Small intestine (tissue), 7 donors: ENCODE measurements around the gene CDC73. TPM values are rescaled to one million over a fixed set of nuclear protein-coding genes. Genes with fewer than 3 reads are reported as not detected.

Source experiments
- DNase-seq, 2 donors: peaks; one replicate each; pipeline versions ENCODE4 v3.0.0 to v3.0.0-alpha.2; 2013
- FAIRE-seq: peaks from 2 replicates; lab custom pipeline; 2012; peaks lifted over from hg19 to GRCh38; lab: Jason Lieb, UNC
- H3K27ac ChIP-seq, 3 donors: one replicate each; pipeline ENCODE4 v1.5.1; 2013; ENCODE audit warnings: low read length in 2 of 3, mild to moderate bottlenecking in 2 of 3, control low read depth in 1 of 3, inconsistent platforms in 1 of 3, low read depth in 1 of 3, moderate library complexity in 1 of 3
- H3K27me3 ChIP-seq, 3 donors: one replicate each; pipeline ENCODE4 v1.6.1; 2013; ENCODE audit warnings: low read length in 3 of 3, inconsistent platforms in 1 of 3; ENCODE audit not compliant: control insufficient read depth in 3 of 3, insufficient read depth in 3 of 3
- H3K36me3 ChIP-seq, 3 donors: one replicate each; pipeline ENCODE4 v1.6.1; 2013; ENCODE audit warnings: low read length in 3 of 3, inconsistent platforms in 1 of 3, low read depth in 1 of 3, mild to moderate bottlenecking in 1 of 3, moderate library complexity in 1 of 3; ENCODE audit not compliant: control insufficient read depth in 3 of 3, insufficient read depth in 2 of 3
- H3K4me1 ChIP-seq, 3 donors: one replicate each; pipeline ENCODE4 v1.6.1; 2013; ENCODE audit warnings: low read length in 2 of 3, inconsistent platforms in 1 of 3, low read depth in 1 of 3, mild to moderate bottlenecking in 1 of 3, moderate library complexity in 1 of 3; ENCODE audit not compliant: control insufficient read depth in 3 of 3, insufficient read depth in 2 of 3
- H3K4me3 ChIP-seq, 3 donors: one replicate each; pipeline ENCODE4 v1.5.1; 2013; ENCODE audit warnings: low read length in 3 of 3, control low read depth in 1 of 3, inconsistent platforms in 1 of 3, low read depth in 1 of 3, mild to moderate bottlenecking in 1 of 3, moderate library complexity in 1 of 3
- H3K9me3 ChIP-seq, 2 donors: one replicate each; pipeline ENCODE4 v1.6.1; 2013; ENCODE audit warnings: low read depth in 1 of 2, low read length in 1 of 2; ENCODE audit not compliant: control insufficient read depth in 2 of 2, insufficient read depth in 1 of 2
- WGBS, 3 donors: extraction: QIAGEN DNeasy Blood & Tissue Kit; methylation state at CpG; one replicate each; pipeline ENCODE4 v1.1.7; 2013; 5-methylcytosine and 5-hydroxymethylcytosine counted together
- polyA plus RNA-seq, 4 donors: library from polyadenylated mRNA; stranded (reverse) in 3 of 4; unstranded in 1 of 4; fragments of 200-250 nt in 3 of 4; fragments of 120-200 nt in 1 of 4; gene quantifications; one replicate each; pipeline versions ENCODE4 v1.2.1 to v1.2.3, GENCODE V29; 2013
- donor health status: healthy with polysubstance abuse.
- donor health status: control.
- donor health status: control.
- donor health status: Bipolar disorder and iron deficiency.
- donor health status: healthy.

Gene CDC73
- polyA plus RNA-seq, 4 donors = 7.6 to 23.2 (median 13.2) TPM

DNA sequence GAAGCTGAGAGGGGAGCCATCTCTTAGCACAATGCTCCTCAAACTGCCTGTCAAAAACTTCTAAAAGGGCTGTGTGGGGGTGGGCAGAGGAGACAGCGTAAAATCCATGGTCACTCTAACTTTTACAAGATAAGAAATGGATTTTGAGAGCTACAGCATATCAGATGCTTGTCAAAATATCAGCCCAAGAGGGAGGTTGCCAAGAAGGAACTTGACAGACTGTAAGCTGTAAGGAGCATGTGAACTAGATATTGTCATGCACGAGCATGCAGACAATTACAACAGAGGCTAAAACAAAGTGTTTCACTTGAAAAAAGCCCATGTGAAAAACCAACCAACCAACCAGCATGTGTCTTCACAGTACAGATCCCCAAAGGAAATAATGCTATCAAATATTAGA, 171.9 kb downstream of the CDC73 start:
- FAIRE-seq = no peak
- H3K9me3 ChIP-seq = no peaks in the 10 kb centered on the region
- 82 to 86% (median 84%) methylated on average over 2 of the region's 2 CpGs for WGBS, 3 donors
- DNase-seq = no peak
- no peaks in the 10 kb centered on the region for H3K27me3 ChIP-seq
- no peaks in the 10 kb centered on the region for H3K4me1 ChIP-seq
- no peak overlapping the region for H3K4me3 ChIP-seq
- no peak overlapping the region for H3K27ac ChIP-seq
- H3K36me3 ChIP-seq = no peaks in the 10 kb centered on the region

DNA sequence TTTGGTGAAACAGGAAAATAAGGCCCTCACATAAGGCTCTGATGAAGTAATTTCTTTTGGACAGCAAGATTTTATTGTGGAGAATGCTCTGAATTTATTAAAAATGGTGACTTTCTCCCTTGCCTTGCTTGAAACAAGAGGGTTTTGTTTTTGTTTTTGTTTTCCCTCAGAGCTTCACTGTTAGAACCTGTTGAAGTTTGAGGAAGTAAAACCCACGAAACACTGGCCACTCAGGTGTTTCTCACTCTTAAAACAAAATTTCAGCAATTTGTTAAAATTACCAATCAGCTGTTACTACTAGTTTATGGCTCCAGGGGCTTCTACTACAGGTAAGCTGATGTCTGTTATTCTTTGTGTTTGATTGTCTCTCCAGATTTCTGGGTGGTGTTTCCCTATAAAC, 177.2 kb downstream of the CDC73 start:
- Histone ChIP-seq H3K27me3 (no peaks in the 10 kb centered on the region), H3K36me3 (peaks cover 0 to 2% (median 0%) of the 10 kb centered on the region in 3 donors), H3K9me3 (no peaks in the 10 kb centered on the region), H3K4me3 (no peak overlapping the region), H3K4me1 (no peaks in the 10 kb centered on the region), H3K27ac (no peak overlapping the region)
- DNase-seq (no peak), FAIRE-seq (no peak)
- WGBS, 3 donors = 67 to 71% (median 69%) methylated on average over 1 of the region's 1 CpG

DNA sequence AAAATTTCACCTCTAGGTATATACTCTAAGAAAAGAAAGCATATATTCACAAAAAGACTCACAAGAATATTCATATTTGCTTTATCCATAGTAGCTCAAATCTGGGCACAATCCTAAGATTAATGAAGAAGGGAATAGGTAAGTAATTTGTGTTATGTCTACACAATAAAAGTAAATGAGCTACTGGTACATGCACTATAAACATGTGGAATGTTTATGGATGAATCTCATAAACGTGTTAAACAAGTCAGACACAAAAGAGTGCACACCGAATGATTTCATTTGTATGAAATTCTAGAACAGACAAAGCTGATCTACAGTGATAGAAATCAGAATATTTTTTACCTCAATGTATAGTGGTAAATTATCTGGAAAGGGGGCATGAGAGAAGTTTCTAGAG, 179.9 kb downstream of the CDC73 start:
- Histone ChIP-seq H3K4me3 (no peak overlapping the region), H3K27me3 (no peaks in the 10 kb centered on the region), H3K36me3 (peaks cover 0 to 2% (median 0%) of the 10 kb centered on the region in 3 donors), H3K4me1 (no peaks in the 10 kb centered on the region), H3K27ac (no peak overlapping the region), H3K9me3 (no peaks in the 10 kb centered on the region)
- FAIRE-seq (no peak), DNase-seq (no peak)
- WGBS, 3 donors = 75 to 80% (median 79%) methylated on average over 2 of the region's 2 CpGs

DNA sequence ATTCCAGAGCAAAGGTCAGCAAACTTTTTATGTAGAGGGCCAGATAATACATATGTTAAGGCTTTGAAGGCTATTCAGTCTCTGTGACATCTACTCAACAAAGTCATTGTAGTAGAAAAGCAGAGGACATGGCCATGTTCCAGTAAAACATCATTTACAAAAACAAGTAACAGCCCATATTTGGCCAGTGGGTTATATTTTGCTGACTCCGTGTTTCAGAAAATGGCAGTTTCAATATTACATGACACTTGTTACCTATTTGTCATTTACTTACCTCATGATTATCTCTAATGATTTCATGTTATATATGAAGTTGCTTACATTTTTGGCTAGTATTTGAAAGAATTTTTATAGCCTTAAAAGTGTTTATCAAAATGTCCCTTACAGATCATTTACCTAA, 182.0 kb downstream of the CDC73 start:
- FAIRE-seq = no peak
- no peak overlapping the region for H3K27ac ChIP-seq
- WGBS, 3 donors = 79 to 95% (median 79%) methylated on average over 1 of the region's 1 CpG
- H3K4me3 ChIP-seq = no peak overlapping the region
- DNase-seq = no peak
- H3K9me3 ChIP-seq = no peaks in the 10 kb centered on the region
- peaks cover 0 to 12% (median 2%) of the 10 kb centered on the region in 3 donors for H3K4me1 ChIP-seq
- peaks cover 0 to 2% (median 0%) of the 10 kb centered on the region in 3 donors for H3K36me3 ChIP-seq
- no peaks in the 10 kb centered on the region for H3K27me3 ChIP-seq

Other genes with a start within 250 kb of the CDC73 start
- 10 to 100 TPM; 22.6 to 33.1 (median 24.2) TPM for gene UCHL5, start 62.7 kb upstream of the CDC73 start, polyA plus RNA-seq
- gene RO60, start 62.4 kb upstream of the CDC73 start, polyA plus RNA-seq = 10 to 100 TPM in 1 of 4 donors, 1 to 10 TPM in 3; 4.0 to 26.4 (median 7.2) TPM
- gene GLRX2, start 16.6 kb upstream of the CDC73 start, polyA plus RNA-seq = 10 to 100 TPM; 17.4 to 27.3 (median 21.5) TPM
- gene B3GALT2, start 64.6 kb downstream of the CDC73 start, polyA plus RNA-seq = 1 to 10 TPM in 2 of 4 donors, under 1 TPM in 2; 0.45 to 8.9 (median 0.84) TPM